CD14-positive monocyte (primary cell): ENCODE results near the gene HOXB5. TPM values are rescaled to one million over a fixed set of nuclear protein-coding genes. Genes with fewer than 3 reads are reported as not detected.

Experiments used
- DNase-seq, 3 donors: peaks; one replicate each; pipeline ENCODE4 v3.0.0-alpha.2; 2011 to 2022
- H2AFZ ChIP-seq: 2 replicates; pipeline ENCODE4 v1.6.0; 2012; ENCODE audit warnings: mild to moderate bottlenecking, low read depth, low read length, inconsistent platforms; ENCODE audit not compliant: insufficient read depth, poor library complexity, severe bottlenecking
- H3K27ac ChIP-seq, 2 donors: 1 replicate in 1 of 2; 2 replicates in 1 of 2; pipeline ENCODE4 v1.5.1; 2012 to 2013; ENCODE audit warnings: low read length in 2 of 2, control low read depth in 1 of 2, inconsistent platforms in 1 of 2, low read depth in 1 of 2, mild to moderate bottlenecking in 1 of 2
- H3K27me3 ChIP-seq, 2 donors: one replicate each; pipeline versions ENCODE4 v1.6.0 to v1.6.1; 2011 to 2013; ENCODE audit warnings: low read length in 2 of 2; ENCODE audit not compliant: control insufficient read depth in 2 of 2, insufficient read depth in 2 of 2
- H3K36me3 ChIP-seq, 2 donors: replicated peaks in 1 of 2; 1 replicate in 1 of 2; 2 replicates in 1 of 2; pipeline versions ENCODE4 v1.5.1 to v1.6.1; 2012 to 2013; ENCODE audit warnings: low read length in 2 of 2, control low read depth in 1 of 2, inconsistent platforms in 1 of 2, mild to moderate bottlenecking in 1 of 2; ENCODE audit not compliant: insufficient read depth in 2 of 2, control insufficient read depth in 1 of 2
- H3K4me1 ChIP-seq, 2 donors: 1 replicate in 1 of 2; 2 replicates in 1 of 2; pipeline versions ENCODE4 v1.5.1 to v1.6.1; 2012 to 2013; ENCODE audit warnings: low read length in 2 of 2, control low read depth in 1 of 2, inconsistent platforms in 1 of 2, mild to moderate bottlenecking in 1 of 2, moderate library complexity in 1 of 2; ENCODE audit not compliant: insufficient read depth in 2 of 2, control insufficient read depth in 1 of 2
- H3K4me2 ChIP-seq: replicated peaks from 2 replicates; pipeline ENCODE3; 2012; ENCODE audit warnings: low read length, moderate library complexity, mild to moderate bottlenecking; ENCODE audit not compliant: poor library complexity, severe bottlenecking; ENCODE audit errors: extremely low read depth
- H3K4me3 ChIP-seq, 3 experiments: fragments of 200-600 bp in 1 of 3; sonication (generic) in 1 of 3; replicated peaks in 1 of 3; 1 replicate in 2 of 3; 2 replicates in 1 of 3; pipeline ENCODE4 v1.5.1; 2011 to 2013; ENCODE audit warnings: low read length in 3 of 3, mild to moderate bottlenecking in 3 of 3, control low read depth in 2 of 3, low read depth in 2 of 3, inconsistent platforms in 1 of 3, moderate library complexity in 1 of 3
- H3K79me2 ChIP-seq: 2 replicates; pipeline ENCODE4 v1.6.0; 2012; ENCODE audit warnings: mild to moderate bottlenecking, control low read depth, inconsistent platforms, low read length, moderate library complexity; ENCODE audit not compliant: insufficient read depth
- H3K9ac ChIP-seq: 2 replicates; pipeline ENCODE4 v1.6.0; 2017; ENCODE audit warnings: low read length, mild to moderate bottlenecking; ENCODE audit not compliant: insufficient read depth, poor library complexity, severe bottlenecking
- H3K9me3 ChIP-seq, 2 donors: replicated peaks in 1 of 2; 1 replicate in 1 of 2; 2 replicates in 1 of 2; pipeline versions ENCODE4 v1.5.1 to v1.6.1; 2012 to 2013; ENCODE audit warnings: low read length in 2 of 2, control low read depth in 1 of 2; ENCODE audit not compliant: control insufficient read depth in 1 of 2, insufficient read depth in 1 of 2
- H4K20me1 ChIP-seq: 2 replicates; pipeline ENCODE4 v1.6.0; 2012; ENCODE audit warnings: mild to moderate bottlenecking, low read length, control low read depth, moderate library complexity; ENCODE audit not compliant: insufficient read depth
- H3K27ac Mint-ChIP-seq, 7 donors: one replicate each; pipeline ENCODE4 v1.8.0; 2020; ENCODE audit warnings: mild to moderate bottlenecking in 7 of 7, mixed read lengths in 7 of 7, moderate library complexity in 6 of 7, inconsistent platforms in 2 of 7
- H3K27me3 Mint-ChIP-seq, 3 donors: one replicate each; pipeline ENCODE4 v1.8.0; 2021 to 2022; ENCODE audit warnings: low read depth in 3 of 3, mild to moderate bottlenecking in 3 of 3, mixed read lengths in 3 of 3, moderate library complexity in 3 of 3, inconsistent platforms in 1 of 3
- H3K36me3 Mint-ChIP-seq, 2 donors: one replicate each; pipeline ENCODE4 v1.8.0; 2020; ENCODE audit warnings: mixed read lengths in 2 of 2, inconsistent platforms in 1 of 2, mild to moderate bottlenecking in 1 of 2
- H3K4me1 Mint-ChIP-seq: one replicate; pipeline ENCODE4 v1.8.0; 2020; ENCODE audit warnings: mild to moderate bottlenecking, mixed read lengths
- H3K4me3 Mint-ChIP-seq, 2 donors: one replicate each; pipeline ENCODE4 v1.8.0; 2020; ENCODE audit warnings: mild to moderate bottlenecking in 2 of 2, mixed read lengths in 2 of 2, moderate library complexity in 1 of 2
- H3K9me3 Mint-ChIP-seq, 7 donors: one replicate each; pipeline ENCODE4 v1.8.0; 2020 to 2022; ENCODE audit warnings: mixed read lengths in 7 of 7, mild to moderate bottlenecking in 6 of 7, moderate library complexity in 6 of 7, inconsistent platforms in 2 of 7
- WGBS: methylation state at CpG from one replicate; pipeline ENCODE4 v1.1.5; 2013; ENCODE audit warnings: missing lambda C conversion rate; ENCODE audit not compliant: insufficient coverage; 5-methylcytosine and 5-hydroxymethylcytosine counted together
- intact Hi-C, 2 donors: fragments of 100-400 bp; cut with micrococcal nuclease; formaldehyde crosslinking; loops; one replicate each; pipeline versions ENCODE4 v1.15.0 to v1.15.1; 2023
- polyA plus RNA-seq, 3 donors: library from polyadenylated mRNA; depleted of rRNA in 1 of 3; unstranded in 2 of 3; stranded (reverse) in 1 of 3; fragments of 300-500 nt in 2 of 3; fragments of >200 nt in 1 of 3; fragmentation: Illumina TruSeq in 2 of 3; gene quantifications; 1 replicate in 2 of 3; 2 replicates in 1 of 3; pipeline ENCODE4 v1.2.3, GENCODE V29; 2012 to 2021
- TF ChIP-seq, protein P1 (sequence below): fragments of 200-600 bp; IDR thresholded peaks from one replicate; pipeline ENCODE4 v1.8.0; 2022; ENCODE audit warnings: antibody characterized with exemption, mild to moderate bottlenecking

HOXB5 gene
- polyA plus RNA-seq, 3 donors: not detected

DNA sequence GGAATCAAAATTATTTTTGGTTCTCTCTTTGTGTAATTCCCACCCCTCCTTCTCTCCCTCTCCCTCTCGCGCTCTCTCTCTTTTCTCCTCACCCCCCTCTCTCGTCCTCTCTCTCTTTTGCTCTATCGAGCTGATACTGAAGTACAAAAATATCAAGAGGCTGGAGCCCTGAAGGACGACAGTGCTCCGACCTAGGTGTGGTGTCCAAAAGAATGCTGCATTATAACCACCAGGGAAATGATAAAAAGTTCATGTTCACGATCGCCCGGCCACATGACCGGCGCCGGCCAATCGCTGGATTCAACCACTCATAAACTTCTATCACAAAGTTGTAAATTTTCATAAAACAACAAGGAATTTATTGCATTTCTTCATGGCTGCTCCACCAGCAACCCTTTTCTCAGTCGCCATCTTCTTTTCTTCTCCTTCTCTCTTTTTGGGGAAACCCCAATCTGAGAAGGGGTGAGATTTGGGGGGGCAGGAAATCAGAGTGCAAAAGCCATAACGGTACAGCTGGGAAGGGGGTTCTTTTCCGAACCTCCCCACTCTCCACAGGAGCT is 11.3 kb upstream of the HOXB5 start, which contains the start of gene HOXB6:
TSS of gene HOXB6 (minus strand) at position 217 of the 560 bp plus-strand sequence. CDS start 6,836 bp downstream, outside the sequence.
- no peak within 1 kb of the TSS for H2AFZ ChIP-seq
- no peak within 1 kb of the TSS for H3K4me2 ChIP-seq
- Mint-ChIP-seq H3K36me3 (peaks cover 0 to 8% of the 10 kb centered on the region in 2 donors), H3K27me3 (peaks cover 90 to 98% (median 96%) of the 10 kb centered on the region in 3 donors), H3K4me3 (peak within 1 kb of the TSS in 1 of 2 donors; percentile 79), H3K9me3 (peaks cover 0 to 25% (median 9%) of the 10 kb centered on the region in 7 donors), H3K27ac (no peak within 1 kb of the TSS), H3K4me1 (peaks cover 14% of the 10 kb centered on the region)
- H3K79me2 ChIP-seq: no peaks in the 10 kb centered on the region
- H3K4me1 ChIP-seq: peaks cover under 1 to 1% of the 10 kb centered on the region in 2 donors
- no peak within 1 kb of the TSS for H3K4me3 ChIP-seq
- no peak within 1 kb of the TSS for H3K9ac ChIP-seq
- 52% methylated on average over 9 of the region's 16 CpGs for WGBS
- H4K20me1 ChIP-seq: no peaks in the 10 kb centered on the region
- H3K27ac ChIP-seq: no peak within 1 kb of the TSS
- peaks cover 66 to 99% of the 10 kb centered on the region in 2 donors for H3K27me3 ChIP-seq
- peaks cover 0 to 38% of the 10 kb centered on the region in 2 donors for H3K9me3 ChIP-seq
- no peak for DNase-seq
- TF ChIP-seq, protein P1, sequence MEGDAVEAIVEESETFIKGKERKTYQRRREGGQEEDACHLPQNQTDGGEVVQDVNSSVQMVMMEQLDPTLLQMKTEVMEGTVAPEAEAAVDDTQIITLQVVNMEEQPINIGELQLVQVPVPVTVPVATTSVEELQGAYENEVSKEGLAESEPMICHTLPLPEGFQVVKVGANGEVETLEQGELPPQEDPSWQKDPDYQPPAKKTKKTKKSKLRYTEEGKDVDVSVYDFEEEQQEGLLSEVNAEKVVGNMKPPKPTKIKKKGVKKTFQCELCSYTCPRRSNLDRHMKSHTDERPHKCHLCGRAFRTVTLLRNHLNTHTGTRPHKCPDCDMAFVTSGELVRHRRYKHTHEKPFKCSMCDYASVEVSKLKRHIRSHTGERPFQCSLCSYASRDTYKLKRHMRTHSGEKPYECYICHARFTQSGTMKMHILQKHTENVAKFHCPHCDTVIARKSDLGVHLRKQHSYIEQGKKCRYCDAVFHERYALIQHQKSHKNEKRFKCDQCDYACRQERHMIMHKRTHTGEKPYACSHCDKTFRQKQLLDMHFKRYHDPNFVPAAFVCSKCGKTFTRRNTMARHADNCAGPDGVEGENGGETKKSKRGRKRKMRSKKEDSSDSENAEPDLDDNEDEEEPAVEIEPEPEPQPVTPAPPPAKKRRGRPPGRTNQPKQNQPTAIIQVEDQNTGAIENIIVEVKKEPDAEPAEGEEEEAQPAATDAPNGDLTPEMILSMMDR: no peak
- H3K36me3 ChIP-seq: no peaks in the 10 kb centered on the region
- intact Hi-C loops: no loop called here

DNA sequence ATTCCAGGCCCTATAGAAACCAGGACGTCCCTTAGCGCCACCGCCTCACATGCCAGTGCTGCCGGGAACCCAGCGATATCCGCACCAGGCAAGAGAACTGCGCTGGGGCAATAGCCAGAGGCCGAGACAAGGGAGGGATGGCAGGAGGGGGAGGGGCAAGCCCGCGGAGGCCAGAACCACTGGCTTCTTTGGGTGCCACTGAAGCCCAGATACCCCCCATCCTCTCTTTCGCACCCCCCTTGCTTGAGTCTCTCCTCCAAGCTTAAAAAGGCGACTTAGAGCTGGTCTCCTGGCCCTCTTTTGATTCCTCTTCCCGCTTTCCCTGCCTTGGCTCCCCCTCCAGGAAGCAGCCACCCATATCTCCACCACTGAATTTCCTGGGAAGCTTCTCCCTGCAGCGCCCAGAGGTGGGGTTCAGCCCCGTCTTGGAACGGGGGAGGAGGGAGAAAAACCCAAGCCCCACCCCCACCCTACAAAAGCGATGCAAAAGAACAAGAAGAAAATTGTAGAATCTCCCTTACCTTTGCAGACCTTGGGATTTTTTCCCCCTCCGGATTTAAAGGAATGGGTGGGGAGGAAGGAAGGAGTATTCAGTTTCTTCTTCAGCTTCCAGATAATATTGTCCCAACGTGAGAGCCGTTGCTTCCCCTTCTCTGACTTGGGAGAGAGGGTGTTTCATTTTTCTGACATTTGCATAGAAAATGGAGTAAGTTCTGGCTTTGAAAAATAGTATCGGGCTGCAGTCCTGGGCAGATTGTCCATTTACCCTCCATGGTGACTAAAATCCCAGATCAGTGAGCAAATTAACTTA is 10.6 kb upstream of the HOXB5 start:
- H3K36me3 Mint-ChIP-seq: peaks cover 0 to 8% of the 10 kb centered on the region in 2 donors
- peak overlapping the region in 1 of 2 donors; percentile 79 for H3K4me3 Mint-ChIP-seq
- peaks cover 90 to 98% (median 96%) of the 10 kb centered on the region in 3 donors for H3K27me3 Mint-ChIP-seq
- H3K4me1 Mint-ChIP-seq: peaks cover 14% of the 10 kb centered on the region
- DNase-seq: no peak
- 61% methylated on average over 8 of the region's 21 CpGs for WGBS
- Histone ChIP-seq H3K27ac (no peak overlapping the region), H3K9ac (no peak overlapping the region), H3K4me3 (no peak overlapping the region), H3K4me2 (no peak overlapping the region), H4K20me1 (no peaks in the 10 kb centered on the region), H3K4me1 (no peaks in the 10 kb centered on the region), H3K79me2 (no peaks in the 10 kb centered on the region), H3K9me3 (peaks cover 0 to 42% of the 10 kb centered on the region in 2 donors), H2AFZ (no peak overlapping the region), H3K36me3 (no peaks in the 10 kb centered on the region), H3K27me3 (peaks cover 66 to 99% of the 10 kb centered on the region in 2 donors)
- no peak overlapping the region for H3K27ac Mint-ChIP-seq
- H3K9me3 Mint-ChIP-seq: peaks cover 0 to 25% (median 7%) of the 10 kb centered on the region in 7 donors
- TF ChIP-seq, protein P1: no peak
- intact Hi-C loops: no loop called here
